Cardiac muscle cell (in vitro differentiated cells and primary cell): ENCODE results near the gene CLDN15. TPM values are rescaled to one million over a fixed set of nuclear protein-coding genes. Genes with fewer than 3 reads are reported as not detected.
"Not testable (repeated sequence)": the region's sequence is repeated elsewhere in the genome, so short reads cannot be mapped to it uniquely, and the experiment has no call there.

Experiments used
- DNase-seq, 2 donors: peaks; one replicate each; pipeline versions ENCODE4 v3.0.0 to v3.0.0-alpha.2; 2010 to 2017; ENCODE audit warnings: low read depth in 1 of 2, low spot score in 1 of 2
- H3K27ac ChIP-seq: fragments of 200-600 bp; sonication (generic); 2 replicates; pipeline ENCODE4 v1.5.1; 2016
- H3K27me3 ChIP-seq: fragments of 200-600 bp; sonication (generic); 2 replicates; pipeline ENCODE4 v1.6.0; 2016; ENCODE audit warnings: control low read depth
- H3K36me3 ChIP-seq: fragments of 200-600 bp; sonication (generic); 2 replicates; pipeline ENCODE4 v1.5.1; 2016; ENCODE audit warnings: control low read depth
- H3K4me1 ChIP-seq: fragments of 200-600 bp; sonication (generic); 2 replicates; pipeline ENCODE4 v1.8.1; 2017; ENCODE audit warnings: low read depth, mild to moderate bottlenecking, mixed run types
- H3K4me3 ChIP-seq: fragments of 200-600 bp; sonication (generic); 2 replicates; pipeline ENCODE4 v1.5.1; 2016; ENCODE audit warnings: mild to moderate bottlenecking
- H3K9me3 ChIP-seq: fragments of 200-600 bp; sonication (generic); 2 replicates; pipeline ENCODE4 v1.5.1; 2017; ENCODE audit warnings: low read depth, mild to moderate bottlenecking, control low read depth
- CTCF ChIP-seq: IDR thresholded peaks from 2 replicates; pipeline ENCODE4 v1.5.1; 2012; ENCODE audit warnings: low read depth, mild to moderate bottlenecking, low read length
- polyA plus RNA-seq: library from polyadenylated mRNA; unstranded; fragments of >200 nt; fragmentation: Nextera tagmentation; extraction: Ambion mirVana; gene quantifications from 2 replicates; pipeline ENCODE4 v1.2.1, GENCODE V29; 2016
- total RNA-seq: library from RNA; depleted of rRNA; stranded (reverse); fragments of >200 nt; gene quantifications from 2 replicates; pipeline ENCODE4 v1.2.3, GENCODE V29; 2016

Gene CLDN15
- total and polyA plus RNA-seq, 2 experiments from 2014 or later = 3.2 to 4.3 TPM

GRCh38 chr7:101200862-101201599 is 36.6 kb downstream of the CLDN15 start, which contains the start of gene MOGAT3:
Gene MOGAT3 (minus strand): TSS chr7:101201036. CDS start chr7:101200854, 182 bp downstream.
- H3K4me1 ChIP-seq = no peaks in the 10 kb centered on the region
- DNase-seq = no peak
- peaks cover 44% of the 10 kb centered on the region for H3K27me3 ChIP-seq
- H3K9me3 ChIP-seq = no peaks in the 10 kb centered on the region
- no peaks in the 10 kb centered on the region for H3K36me3 ChIP-seq
- no peak for TF ChIP-seq CTCF
- no peak within 1 kb of the TSS for H3K27ac ChIP-seq
- no peak within 1 kb of the TSS for H3K4me3 ChIP-seq

GRCh38 chr7:101200504-101200861 is 37.1 kb downstream of the CLDN15 start:
- DNase-seq = no peak
- H3K4me3 ChIP-seq = no peak overlapping the region
- no peaks in the 10 kb centered on the region for H3K9me3 ChIP-seq
- peaks cover 44% of the 10 kb centered on the region for H3K27me3 ChIP-seq
- no peaks in the 10 kb centered on the region for H3K4me1 ChIP-seq
- no peak overlapping the region for H3K27ac ChIP-seq
- H3K36me3 ChIP-seq = no peaks in the 10 kb centered on the region
- TF ChIP-seq CTCF = no peak

GRCh38 chr7:101199522-101199921 is 38.1 kb downstream of the CLDN15 start:
- H3K27ac ChIP-seq, H3K4me3 ChIP-seq, H3K4me1 ChIP-seq, H3K9me3 ChIP-seq, DNase-seq, H3K36me3 ChIP-seq: not testable (repeated sequence)
- peaks cover 44% of the 10 kb centered on the region for H3K27me3 ChIP-seq

GRCh38 chr7:101198476-101198875 is 39.1 kb downstream of the CLDN15 start:
- no peak for DNase-seq
- H3K36me3 ChIP-seq = no peaks in the 10 kb centered on the region

GRCh38 chr7:101197991-101198390 is 39.6 kb downstream of the CLDN15 start:
- Histone ChIP-seq H3K4me1 (no peaks in the 10 kb centered on the region), H3K36me3 (no peaks in the 10 kb centered on the region), H3K4me3 (no peak overlapping the region), H3K27me3 (peaks cover 33% of the 10 kb centered on the region), H3K27ac (no peak overlapping the region), H3K9me3 (no peaks in the 10 kb centered on the region)
- no peak for DNase-seq
- no peak for TF ChIP-seq CTCF

More at GRCh38 chr7:101198476-101198875, 39.1 kb downstream of the CLDN15 start:
- Histone ChIP-seq H3K4me3 (no peak overlapping the region), H3K27ac (no peak overlapping the region), H3K4me1 (no peaks in the 10 kb centered on the region), H3K27me3 (peaks cover 38% of the 10 kb centered on the region), H3K9me3 (no peaks in the 10 kb centered on the region)
- TF ChIP-seq CTCF = no peak

- TF ChIP-seq CTCF = no peak
- no peak overlapping the region for H3K4me3 ChIP-seq
- H3K9me3 ChIP-seq = no peaks in the 10 kb centered on the region
- no peaks in the 10 kb centered on the region for H3K4me1 ChIP-seq
- H3K36me3 ChIP-seq = no peaks in the 10 kb centered on the region
- H3K27me3 ChIP-seq = peaks cover 12% of the 10 kb centered on the region
- DNase-seq = no peak
- no peak overlapping the region for H3K27ac ChIP-seq
Measured at GRCh38 chr7:101195884-101196283, 41.7 kb downstream of the CLDN15 start.
